GM12892 (cell line): ENCODE data around the gene HERC5.

Experiments used
- POLR2A ChIP-seq: IDR thresholded peaks from 2 replicates; pipeline ENCODE4 v1.6.1; 2011; ENCODE audit warnings: low read depth, low read length, control low read depth
- POLR2AphosphoS5 ChIP-seq: IDR thresholded peaks from 2 replicates; pipeline ENCODE4 v1.6.1; 2011; ENCODE audit warnings: low read depth, low read length, control low read depth

- no peak for TF ChIP-seq POLR2AphosphoS5
- TF ChIP-seq POLR2A = no peak
These were observed 15.2 kb upstream of the HERC5 start for GRCh38 chr4:88441696-88442095.
